ENCODE data around the gene DCP1A.

Gene DCP1A

GRCh38 chr3:53242642-53243041 lies 104.7 kb downstream of the DCP1A start:
- no peak for DNase-seq

- no peak for DNase-seq
These were observed 105.2 kb downstream of the DCP1A start for GRCh38 chr3:53242155-53242554.

- DNase-seq: no peak
These were observed 106.1 kb downstream of the DCP1A start for GRCh38 chr3:53240989-53241972.

- DNase-seq: no peak
These were observed 107.5 kb downstream of the DCP1A start for GRCh38 chr3:53239800-53240199.

- no peak for DNase-seq
These were observed 108.5 kb downstream of the DCP1A start for GRCh38 chr3:53238886-53239285.

GRCh38 chr3:53238051-53238850 lies 109.1 kb downstream of the DCP1A start:
- DNase-seq: no peak

- DNase-seq: no peak
These were observed 111.1 kb downstream of the DCP1A start for GRCh38 chr3:53236112-53236841.

GRCh38 chr3:53235545-53235944 lies 111.8 kb downstream of the DCP1A start:
- DNase-seq: no peak

- DNase-seq: no peak
These were observed 112.5 kb downstream of the DCP1A start for GRCh38 chr3:53234841-53235232.

GRCh38 chr3:53234130-53234840 lies 113.1 kb downstream of the DCP1A start:
- no peak for DNase-seq
